SU-DHL-6 (cell line): ENCODE data around the gene MUC6.

Source experiments
- EZH2phosphoT487 ChIP-seq: fragments of 200-600 bp; sonication (generic), shearing (Covaris generic); conservative IDR thresholded peaks from 2 replicates; pipeline ENCODE4 v1.6.1; 2018; ENCODE audit warnings: mild to moderate bottlenecking, antibody characterized with exemption, low read length, moderate library complexity, mixed read lengths
- TF ChIP-seq, protein P1 (sequence below): fragments of 200-600 bp; sonication (generic); IDR thresholded peaks from one replicate; pipeline ENCODE4 v1.5.1; 2017; ENCODE audit warnings: antibody characterized with exemption, mild to moderate bottlenecking, low read length, moderate library complexity; ENCODE audit not compliant: insufficient read depth, poor library complexity, severe bottlenecking

DNA sequence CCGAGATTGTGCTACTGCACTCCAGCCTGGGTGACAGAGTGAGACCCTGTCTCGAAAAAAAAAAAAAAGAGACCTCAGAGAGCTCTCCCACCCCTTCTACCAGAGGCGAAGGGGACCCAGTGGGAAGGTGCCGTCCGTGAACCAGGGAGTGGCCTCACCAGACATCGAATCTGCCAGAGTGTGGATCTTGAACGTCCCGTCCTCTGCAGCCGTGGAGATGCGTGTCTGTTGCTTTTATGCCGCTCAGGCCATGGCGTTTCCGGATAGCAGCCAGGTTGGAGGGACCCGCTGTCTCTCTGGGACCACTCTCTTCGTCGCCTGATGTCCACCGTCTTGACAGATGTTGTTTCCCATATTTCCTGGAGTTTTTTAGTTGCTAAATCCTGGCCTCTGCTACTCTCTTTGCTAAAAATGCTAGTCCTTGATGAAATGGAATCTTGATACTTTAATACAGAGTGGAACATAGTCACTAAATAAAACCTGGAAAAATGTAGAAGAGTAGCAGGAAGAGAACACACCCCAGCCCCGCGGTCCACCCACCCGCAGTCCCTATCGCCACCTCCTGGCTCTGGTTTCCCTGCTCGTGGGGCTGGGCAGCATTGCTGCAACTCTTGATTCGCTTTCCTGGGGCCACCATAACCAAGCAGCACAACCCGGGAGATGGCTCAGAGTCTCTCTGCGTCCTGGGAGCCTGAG, 12.0 kb upstream of the MUC6 start:
- TF ChIP-seq, protein P1, sequence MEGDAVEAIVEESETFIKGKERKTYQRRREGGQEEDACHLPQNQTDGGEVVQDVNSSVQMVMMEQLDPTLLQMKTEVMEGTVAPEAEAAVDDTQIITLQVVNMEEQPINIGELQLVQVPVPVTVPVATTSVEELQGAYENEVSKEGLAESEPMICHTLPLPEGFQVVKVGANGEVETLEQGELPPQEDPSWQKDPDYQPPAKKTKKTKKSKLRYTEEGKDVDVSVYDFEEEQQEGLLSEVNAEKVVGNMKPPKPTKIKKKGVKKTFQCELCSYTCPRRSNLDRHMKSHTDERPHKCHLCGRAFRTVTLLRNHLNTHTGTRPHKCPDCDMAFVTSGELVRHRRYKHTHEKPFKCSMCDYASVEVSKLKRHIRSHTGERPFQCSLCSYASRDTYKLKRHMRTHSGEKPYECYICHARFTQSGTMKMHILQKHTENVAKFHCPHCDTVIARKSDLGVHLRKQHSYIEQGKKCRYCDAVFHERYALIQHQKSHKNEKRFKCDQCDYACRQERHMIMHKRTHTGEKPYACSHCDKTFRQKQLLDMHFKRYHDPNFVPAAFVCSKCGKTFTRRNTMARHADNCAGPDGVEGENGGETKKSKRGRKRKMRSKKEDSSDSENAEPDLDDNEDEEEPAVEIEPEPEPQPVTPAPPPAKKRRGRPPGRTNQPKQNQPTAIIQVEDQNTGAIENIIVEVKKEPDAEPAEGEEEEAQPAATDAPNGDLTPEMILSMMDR, result no peak
- TF ChIP-seq EZH2phosphoT487, result no peak
